ENCODE results near the gene LETM1.

LETM1 gene

DNA sequence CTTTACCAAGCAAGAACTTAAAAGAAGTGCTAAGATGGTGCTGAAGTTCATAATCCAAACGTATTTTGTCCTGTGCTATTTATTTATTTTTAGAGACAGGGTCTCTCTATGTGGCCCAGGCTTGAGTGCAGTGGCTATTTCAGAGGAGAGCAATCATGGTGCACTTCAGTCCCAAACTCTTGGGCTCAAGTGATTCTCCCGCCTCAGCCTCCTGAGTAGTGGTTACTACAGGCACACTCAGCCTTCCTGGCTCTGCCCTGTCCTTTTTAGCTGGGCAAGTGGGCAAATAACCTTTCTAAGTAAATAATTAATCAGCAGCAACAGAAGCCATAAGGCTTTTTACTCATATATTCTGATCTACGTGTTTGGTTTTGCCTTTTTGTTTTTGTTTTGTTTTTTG is 17.8 kb upstream of the LETM1 start:
- H3K9ac ChIP-seq (ENCODE audit: low read depth, low read length, poor library complexity): no peak overlapping the region
- no peaks in the 10 kb centered on the region for H3K27me3 ChIP-seq (ENCODE audit: control insufficient read depth in 3 of 3, insufficient read depth in 3 of 3, low read depth in 1 of 3, low read length in 3 of 3)
- no peak overlapping the region for H2BK15ac ChIP-seq (ENCODE audit: low read length)
- no peak overlapping the region for H3K4me2 ChIP-seq (ENCODE audit: insufficient read depth, low read length, poor library complexity, severe bottlenecking)
- DNase-seq (ENCODE audit: low spot score): no peak
- no peak overlapping the region for H2AK5ac ChIP-seq (ENCODE audit: low read depth, low read length)
- H4K8ac ChIP-seq (ENCODE audit: low read depth, low read length): no peak overlapping the region
- no peak overlapping the region for H3K23ac ChIP-seq (ENCODE audit: low read depth, low read length, poor library complexity)
- H3K36me3 ChIP-seq (replicated peaks in 1 of 2; ENCODE audit: control insufficient read depth in 2 of 2, insufficient read depth in 2 of 2, low read length in 2 of 2): peaks cover 10 to 40% of the 10 kb centered on the region in 2 donors
- H2AFZ ChIP-seq (ENCODE audit: low read length): no peak overlapping the region
- peaks cover 10 to 12% of the 10 kb centered on the region in 2 donors for H3K4me1 ChIP-seq (ENCODE audit: control insufficient read depth in 2 of 2, insufficient read depth in 1 of 2, low read depth in 1 of 2, low read length in 2 of 2)
- WGBS, 2 donors (ENCODE audit: extremely low coverage in 2 of 2, insufficient read length in 2 of 2, insufficient replicate concordance in 1 of 2): no CpG with 5 or more reads among the region's 3 CpGs
- no peak overlapping the region for H3K14ac ChIP-seq (ENCODE audit: low read length)
- H3K27ac ChIP-seq (replicated peaks; ENCODE audit: low read length): no peak overlapping the region
- no peak overlapping the region for H3K4me3 ChIP-seq (ENCODE audit: low read length in 2 of 2)
- H3K79me1 ChIP-seq (ENCODE audit: low read depth, low read length): peaks cover 8% of the 10 kb centered on the region
- H4K91ac ChIP-seq (ENCODE audit: low read depth, low read length, poor library complexity): no peak overlapping the region
- H2BK5ac ChIP-seq (ENCODE audit: low read length): no peak overlapping the region
- no peak overlapping the region for H3K4ac ChIP-seq (ENCODE audit: low read length)
- no peak overlapping the region for H3K18ac ChIP-seq (ENCODE audit: low read length)
- H2BK12ac ChIP-seq (ENCODE audit: low read length): no peak overlapping the region
- H2BK120ac ChIP-seq (ENCODE audit: low read depth, low read length): no peak overlapping the region
- H3K9me3 ChIP-seq (replicated peaks in 1 of 2; ENCODE audit: control insufficient read depth in 2 of 2, insufficient read depth in 1 of 2, low read depth in 1 of 2, low read length in 2 of 2): peaks cover 0 to 5% of the 10 kb centered on the region in 2 donors

- no peak overlapping the region for H3K27ac ChIP-seq (replicated peaks; ENCODE audit: low read length)
- no CpG with 5 or more reads among the region's 4 CpGs for WGBS, 2 donors (ENCODE audit: extremely low coverage in 2 of 2, insufficient read length in 2 of 2, insufficient replicate concordance in 1 of 2)
- H3K4me3 ChIP-seq (ENCODE audit: low read length in 2 of 2): peak overlapping the region in 1 of 2 donors; percentile 78
These were observed 17.3 kb upstream of the LETM1 start for GRCh38 chr4:1873291-1873690.

DNA sequence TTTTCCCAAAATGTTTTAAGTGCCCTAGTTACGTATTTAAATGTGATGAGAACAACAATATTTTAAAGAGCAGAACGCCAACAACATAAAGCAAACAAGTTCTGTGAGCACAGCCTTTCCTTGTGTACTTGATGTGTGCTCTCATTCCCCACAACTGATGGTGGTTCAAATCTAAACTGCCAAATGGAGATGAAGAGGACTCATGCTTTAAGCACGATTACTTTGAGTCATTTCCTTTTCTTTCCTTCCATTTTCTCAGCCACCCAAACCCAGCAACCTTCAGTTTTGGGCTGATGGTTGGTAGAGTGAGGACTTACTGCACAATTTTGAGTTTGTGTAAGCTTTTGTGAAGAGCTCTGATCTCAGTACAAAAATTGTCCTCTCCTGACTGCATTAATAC is 16.9 kb upstream of the LETM1 start:
- H3K23ac ChIP-seq (ENCODE audit: low read depth, low read length, poor library complexity): no peak overlapping the region
- H3K18ac ChIP-seq (ENCODE audit: low read length): no peak overlapping the region
- H2AFZ ChIP-seq (ENCODE audit: low read length): no peak overlapping the region
- no peak overlapping the region for H3K27ac ChIP-seq (replicated peaks; ENCODE audit: low read length)
- H3K9me3 ChIP-seq (replicated peaks in 1 of 2; ENCODE audit: control insufficient read depth in 2 of 2, insufficient read depth in 1 of 2, low read depth in 1 of 2, low read length in 2 of 2): no peaks in the 10 kb centered on the region
- no peak overlapping the region for H4K91ac ChIP-seq (ENCODE audit: low read depth, low read length, poor library complexity)
- DNase-seq (ENCODE audit: low spot score): no peak
- no CpG with 5 or more reads among the region's 3 CpGs for WGBS, 2 donors (ENCODE audit: extremely low coverage in 2 of 2, insufficient read length in 2 of 2, insufficient replicate concordance in 1 of 2)
- no peak overlapping the region for H3K9ac ChIP-seq (ENCODE audit: low read depth, low read length, poor library complexity)
- no peak overlapping the region for H2BK120ac ChIP-seq (ENCODE audit: low read depth, low read length)
- peak overlapping the region; percentile 19 for H3K4me2 ChIP-seq (ENCODE audit: insufficient read depth, low read length, poor library complexity, severe bottlenecking)
- no peak overlapping the region for H3K14ac ChIP-seq (ENCODE audit: low read length)
- H3K79me1 ChIP-seq (ENCODE audit: low read depth, low read length): peaks cover 4% of the 10 kb centered on the region
- H3K36me3 ChIP-seq (replicated peaks in 1 of 2; ENCODE audit: control insufficient read depth in 2 of 2, insufficient read depth in 2 of 2, low read length in 2 of 2): peaks cover 5 to 34% of the 10 kb centered on the region in 2 donors
- H3K27me3 ChIP-seq (ENCODE audit: control insufficient read depth in 3 of 3, insufficient read depth in 3 of 3, low read depth in 1 of 3, low read length in 3 of 3): peaks cover 0 to 2% (median 0%) of the 10 kb centered on the region in 3 experiments
- no peak overlapping the region for H2BK12ac ChIP-seq (ENCODE audit: low read length)
- H3K4me3 ChIP-seq (ENCODE audit: low read length in 2 of 2): peak overlapping the region in 1 of 2 donors; percentile 78
- no peak overlapping the region for H2BK5ac ChIP-seq (ENCODE audit: low read length)
- H3K4ac ChIP-seq (ENCODE audit: low read length): no peak overlapping the region
- H3K4me1 ChIP-seq (ENCODE audit: control insufficient read depth in 2 of 2, insufficient read depth in 1 of 2, low read depth in 1 of 2, low read length in 2 of 2): peaks cover 10 to 12% of the 10 kb centered on the region in 2 donors
- H2AK5ac ChIP-seq (ENCODE audit: low read depth, low read length): no peak overlapping the region
- no peak overlapping the region for H4K8ac ChIP-seq (ENCODE audit: low read depth, low read length)
- no peak overlapping the region for H2BK15ac ChIP-seq (ENCODE audit: low read length)

More at GRCh38 chr4:1873291-1873690, 17.3 kb upstream of the LETM1 start:
- Histone ChIP-seq H3K23ac (ENCODE audit: low read depth, low read length, poor library complexity) (no peak overlapping the region), H3K14ac (ENCODE audit: low read length) (no peak overlapping the region), H4K8ac (ENCODE audit: low read depth, low read length) (no peak overlapping the region), H3K9me3 (replicated peaks in 1 of 2; ENCODE audit: control insufficient read depth in 2 of 2, insufficient read depth in 1 of 2, low read depth in 1 of 2, low read length in 2 of 2) (peaks cover 0 to under 1% of the 10 kb centered on the region in 2 donors), H4K91ac (ENCODE audit: low read depth, low read length, poor library complexity) (no peak overlapping the region), H3K4me1 (ENCODE audit: control insufficient read depth in 2 of 2, insufficient read depth in 1 of 2, low read depth in 1 of 2, low read length in 2 of 2) (peaks cover 10 to 12% of the 10 kb centered on the region in 2 donors), H3K9ac (ENCODE audit: low read depth, low read length, poor library complexity) (no peak overlapping the region), H2BK5ac (ENCODE audit: low read length) (no peak overlapping the region), H3K4me2 (ENCODE audit: insufficient read depth, low read length, poor library complexity, severe bottlenecking) (no peak overlapping the region), H3K4ac (ENCODE audit: low read length) (no peak overlapping the region), H2BK120ac (ENCODE audit: low read depth, low read length) (no peak overlapping the region), H3K79me1 (ENCODE audit: low read depth, low read length) (peaks cover 4% of the 10 kb centered on the region), H2AFZ (ENCODE audit: low read length) (no peak overlapping the region), H3K27me3 (ENCODE audit: control insufficient read depth in 3 of 3, insufficient read depth in 3 of 3, low read depth in 1 of 3, low read length in 3 of 3) (peaks cover 0 to 2% (median 0%) of the 10 kb centered on the region in 3 experiments), H2AK5ac (ENCODE audit: low read depth, low read length) (no peak overlapping the region), H3K18ac (ENCODE audit: low read length) (no peak overlapping the region), H2BK12ac (ENCODE audit: low read length) (no peak overlapping the region), H3K36me3 (replicated peaks in 1 of 2; ENCODE audit: control insufficient read depth in 2 of 2, insufficient read depth in 2 of 2, low read length in 2 of 2) (peaks cover 5 to 35% of the 10 kb centered on the region in 2 donors), H2BK15ac (ENCODE audit: low read length) (no peak overlapping the region)
- DNase-seq (ENCODE audit: low spot score): no peak

- WGBS, 2 donors (ENCODE audit: extremely low coverage in 2 of 2, insufficient read length in 2 of 2, insufficient replicate concordance in 1 of 2): no CpG with 5 or more reads among the region's 79 CpGs
- peak overlapping the region; percentile 99 for H3K18ac ChIP-seq (ENCODE audit: low read length)
- peak overlapping the region; percentile 94 for H3K27ac ChIP-seq (replicated peaks; ENCODE audit: low read length)
- peaks cover 2% of the 10 kb centered on the region for H3K79me1 ChIP-seq (ENCODE audit: low read depth, low read length)
- H3K23ac ChIP-seq (ENCODE audit: low read depth, low read length, poor library complexity): no peak overlapping the region
- no peak overlapping the region for H3K4ac ChIP-seq (ENCODE audit: low read length)
- peaks cover 14% of the 10 kb centered on the region in 2 donors for H3K4me1 ChIP-seq (ENCODE audit: control insufficient read depth in 2 of 2, insufficient read depth in 1 of 2, low read depth in 1 of 2, low read length in 2 of 2)
- H4K8ac ChIP-seq (ENCODE audit: low read depth, low read length): no peak overlapping the region
- H4K91ac ChIP-seq (ENCODE audit: low read depth, low read length, poor library complexity): no peak overlapping the region
- DNase-seq (ENCODE audit: low spot score): peak; percentile 59
- peaks cover 2 to 24% of the 10 kb centered on the region in 2 donors for H3K36me3 ChIP-seq (replicated peaks in 1 of 2; ENCODE audit: control insufficient read depth in 2 of 2, insufficient read depth in 2 of 2, low read length in 2 of 2)
- peak overlapping the region; percentile 58 for H2BK15ac ChIP-seq (ENCODE audit: low read length)
- peak overlapping the region; percentile 96 for H2BK120ac ChIP-seq (ENCODE audit: low read depth, low read length)
- peaks cover 0 to 2% (median 0%) of the 10 kb centered on the region in 3 experiments for H3K27me3 ChIP-seq (ENCODE audit: control insufficient read depth in 3 of 3, insufficient read depth in 3 of 3, low read depth in 1 of 3, low read length in 3 of 3)
- H3K4me2 ChIP-seq (ENCODE audit: insufficient read depth, low read length, poor library complexity, severe bottlenecking): peak overlapping the region; percentile 75
- peak overlapping the region; percentile 70 for H2AFZ ChIP-seq (ENCODE audit: low read length)
- H3K9ac ChIP-seq (ENCODE audit: low read depth, low read length, poor library complexity): peak overlapping the region; percentile 91
- peak overlapping the region; percentile 96 for H2AK5ac ChIP-seq (ENCODE audit: low read depth, low read length)
- H3K14ac ChIP-seq (ENCODE audit: low read length): no peak overlapping the region
- H3K9me3 ChIP-seq (replicated peaks in 1 of 2; ENCODE audit: control insufficient read depth in 2 of 2, insufficient read depth in 1 of 2, low read depth in 1 of 2, low read length in 2 of 2): no peaks in the 10 kb centered on the region
- peak overlapping the region; percentile 78 to 95 for H3K4me3 ChIP-seq (ENCODE audit: low read length in 2 of 2)
- H2BK12ac ChIP-seq (ENCODE audit: low read length): no peak overlapping the region
- H2BK5ac ChIP-seq (ENCODE audit: low read length): peak overlapping the region; percentile 98
These were observed 15.6 kb upstream of the LETM1 start for GRCh38 chr4:1871471-1872021.

All from neuronal stem cell (in vitro differentiated cells).